K562 (cell line): ENCODE data around the gene RALY. TPM values are rescaled to one million over a fixed set of nuclear protein-coding genes. Genes with fewer than 3 reads are reported as not detected.

Experiments
- ATAC-seq: fragments of 200-7000 bp; cut with Tn5 transposase; 3 replicates; pipeline ENCODE4 v1.9.1; 2020; ENCODE audit warnings: moderate library complexity
- BruUV-seq: library from RNA; stranded (reverse); fragments of 400-500 nt; replicated peaks from 2 replicates; lab custom pipeline; 2021; lab: Mats Ljungman, UMichigan
- CTCF ChIA-PET: fragments of 300-600 bp; formaldehyde crosslinking; extraction: SDS; loops from one replicate; lab custom pipeline; 2021; ENCODE audit warnings: low intra/inter-chr PET ratio; lab: Yijun Ruan, JAX
- POLR2A ChIA-PET: fragments of 300-600, 350-650 bp; sonication (Branson Sonifier 250); formaldehyde crosslinking; extraction: SDS; loops from one replicate; lab custom pipeline; 2021; ENCODE audit warnings: antibody characterized with exemption, inconsistent platforms; lab: Yijun Ruan, JAX
- DNase-seq, 4 experiments: peaks; one replicate each; pipeline versions ENCODE4 v3.0.0 to v3.0.0-alpha.2; 2011 to 2018; ENCODE audit warnings: low spot score in 3 of 4, mixed read lengths in 3 of 4; ENCODE audit errors: extremely low read depth in 1 of 4
- FAIRE-seq: peaks from 2 replicates; lab custom pipeline; 2011; peaks lifted over from hg19 to GRCh38; lab: Jason Lieb, UNC
- H2AFZ ChIP-seq: 2 replicates; pipeline ENCODE4 v1.6.0; 2011; ENCODE audit warnings: low read depth, low read length, control low read depth, inconsistent platforms
- H3K27ac ChIP-seq: fragments of 200-600 bp; 3 replicates; pipeline ENCODE4 v1.8.0; 2011; ENCODE audit warnings: low read depth, mild to moderate bottlenecking, control low read depth, inconsistent platforms, low read length, moderate library complexity, mixed read lengths; ENCODE audit errors: extremely low read depth
- H3K27me3 ChIP-seq, 2 experiments: fragments of 300-600 bp in 1 of 2; 2 replicates in 1 of 2; 3 replicates in 1 of 2; pipeline versions ENCODE4 v1.6.0 to v1.8.0; 2011; ENCODE audit warnings: inconsistent platforms in 2 of 2, low read length in 2 of 2, mild to moderate bottlenecking in 1 of 2, mixed read lengths in 1 of 2, moderate library complexity in 1 of 2; ENCODE audit not compliant: control insufficient read depth in 2 of 2, insufficient read depth in 2 of 2
- H3K36me3 ChIP-seq: fragments of 300-600 bp; 3 replicates; pipeline ENCODE4 v1.8.0; 2011; ENCODE audit warnings: mild to moderate bottlenecking, low read length, inconsistent platforms; ENCODE audit not compliant: control insufficient read depth, insufficient read depth
- H3K4me1 ChIP-seq, 2 experiments: fragments of 200-600 bp in 1 of 2; replicated peaks in 1 of 2; 2 replicates in 1 of 2; 3 replicates in 1 of 2; pipeline versions ENCODE4 v1.5.1 to v1.8.0; 2011; ENCODE audit warnings: inconsistent platforms in 2 of 2, low read length in 2 of 2, mild to moderate bottlenecking in 1 of 2, mixed read lengths in 1 of 2, moderate library complexity in 1 of 2; ENCODE audit not compliant: control insufficient read depth in 2 of 2, insufficient read depth in 2 of 2
- H3K4me2 ChIP-seq: 2 replicates; pipeline ENCODE4 v1.6.1; 2011; ENCODE audit warnings: low read length, control low read depth, inconsistent platforms, mixed read lengths; ENCODE audit not compliant: insufficient read depth
- H3K4me3 ChIP-seq: fragments of 200-600 bp; sonication (generic), shearing (Covaris generic); 2 replicates; pipeline ENCODE4 v1.5.1; 2016; ENCODE audit warnings: control low read depth, inconsistent platforms
- H3K79me2 ChIP-seq: fragments of 200-600 bp; 3 replicates; pipeline ENCODE4 v1.8.0; 2011; ENCODE audit warnings: low read length, inconsistent platforms; ENCODE audit not compliant: control insufficient read depth, insufficient read depth
- H3K9ac ChIP-seq, 2 experiments: 2 replicates each; pipeline versions ENCODE4 v1.6.0 to v1.6.1; 2011; ENCODE audit warnings: low read depth in 2 of 2, low read length in 2 of 2, control low read depth in 1 of 2, inconsistent platforms in 1 of 2, mild to moderate bottlenecking in 1 of 2, mixed read lengths in 1 of 2; ENCODE audit not compliant: insufficient read depth in 1 of 2
- H3K9me1 ChIP-seq: one replicate; pipeline ENCODE4 v1.6.0; 2011; ENCODE audit warnings: inconsistent platforms, mild to moderate bottlenecking, low read length, moderate library complexity; ENCODE audit not compliant: control insufficient read depth, insufficient read depth
- H3K9me3 ChIP-seq: replicated peaks from 2 replicates; pipeline ENCODE4 v1.5.1; 2011; ENCODE audit warnings: low read depth, low read length, inconsistent platforms; ENCODE audit not compliant: control insufficient read depth, insufficient read depth
- H4K20me1 ChIP-seq: replicated peaks from 2 replicates; pipeline ENCODE4 v1.6.1; 2011; ENCODE audit warnings: low read length, inconsistent platforms, mixed read lengths; ENCODE audit not compliant: control insufficient read depth, insufficient read depth
- HDAC3 ChIP-seq: fragments of 450-650 bp; IDR thresholded peaks from 2 replicates; pipeline ENCODE4 v1.6.1; 2018; ENCODE audit warnings: borderline replicate concordance, mild to moderate bottlenecking, moderate library complexity; ENCODE audit not compliant: partially characterized antibody
- JUNB ChIP-seq: fragments of 450-650 bp; formaldehyde crosslinking; conservative IDR thresholded peaks from 2 replicates; pipeline ENCODE4 v1.4.0; 2020; ENCODE audit warnings: mild to moderate bottlenecking
- KHSRP ChIP-seq: fragments of 450-650 bp; IDR thresholded peaks from 2 replicates; pipeline ENCODE4 v1.6.1; 2017
- MIER1 ChIP-seq: fragments of 450-650 bp; IDR thresholded peaks from 2 replicates; pipeline ENCODE4 v1.6.1; 2016; ENCODE audit warnings: antibody characterized with exemption, mild to moderate bottlenecking, low read depth
- MYBL2 ChIP-seq, 2 experiments: fragments of 450-650 bp in 1 of 2; sonication (generic) in 1 of 2; formaldehyde crosslinking in 1 of 2; IDR thresholded peaks; 2 replicates each; pipeline versions ENCODE4 v1.6.1 to v1.8.1; 2017 to 2022; ENCODE audit warnings: borderline replicate concordance in 1 of 2, inconsistent platforms in 1 of 2, low read depth in 1 of 2, mild to moderate bottlenecking in 1 of 2, missing genetic modification reagents in 1 of 2, moderate library complexity in 1 of 2
- POLR2G ChIP-seq: fragments of 200-400 bp; formaldehyde crosslinking; IDR thresholded peaks from 2 replicates; pipeline ENCODE4 v1.6.1; 2017; ENCODE audit warnings: low read depth, mild to moderate bottlenecking, antibody characterized with exemption, low read length, moderate library complexity
- RBFOX2 ChIP-seq: fragments of 200-400 bp; formaldehyde crosslinking; IDR thresholded peaks from 2 replicates; pipeline ENCODE4 v1.6.1; 2017; ENCODE audit warnings: low read depth, mild to moderate bottlenecking, low read length, moderate library complexity
- ZFP91 ChIP-seq: sonication (generic); formaldehyde crosslinking; IDR thresholded peaks from 2 replicates; pipeline ENCODE4 v1.8.0; 2022; ENCODE audit warnings: mild to moderate bottlenecking, missing genetic modification reagents
- ZNF217 ChIP-seq: sonication (generic); formaldehyde crosslinking; IDR thresholded peaks from 2 replicates; pipeline ENCODE4 v1.8.0; 2022; ENCODE audit warnings: mild to moderate bottlenecking, missing genetic modification reagents
- WGBS: fragments of 100-300 bp; shearing (Covaris generic); methylation state at CpG from one replicate; pipeline ENCODE4 v1.1.6; 2016; ENCODE audit warnings: low coverage, mixed read lengths; ENCODE audit not compliant: insufficient coverage; ENCODE audit errors: missing lambda C conversion rate; 5-methylcytosine and 5-hydroxymethylcytosine counted together
- in situ Hi-C: fragments of 300-500 bp; cut with MboI; formaldehyde crosslinking; loops from 4 replicates; pipeline ENCODE4 v1.15.0; 2018; ENCODE audit warnings: inconsistent platforms, mixed read lengths
- intact Hi-C: fragments of 100-400 bp; cut with micrococcal nuclease; formaldehyde crosslinking; loops from 2 replicates; pipeline ENCODE4 v1.14.2; 2022
- polyA plus RNA-seq, 8 experiments: library from polyadenylated mRNA; depleted of rRNA in 4 of 8; stranded (reverse) in 5 of 8; unstranded in 3 of 8; fragments of >200 nt; fragmentation: Nextera tagmentation in 2 of 8; fragmentation: Illumina TruSeq in 1 of 8; extraction: Ambion mirVana in 2 of 8; extraction: Trizol in 1 of 8; gene quantifications; 2 replicates each; pipeline versions ENCODE4 v1.2.1 to v1.2.3, GENCODE V29; 2011 to 2014; ENCODE audit warnings: inconsistent platforms in 1 of 8, missing spikeins in 1 of 8
- total RNA-seq, 7 experiments: library from RNA; depleted of rRNA in 6 of 7; stranded (reverse); fragments of >200 nt in 6 of 7; fragmentation: Illumina TruSeq in 2 of 7; extraction: Trizol in 2 of 7; gene quantifications; 2 replicates each; pipeline versions ENCODE4 v1.2.1 to v1.2.3, GENCODE V29; 2011 to 2021; ENCODE audit warnings: low replicate concordance in 1 of 7
- TF ChIP-seq, protein P1 (sequence below): sonication (generic); formaldehyde crosslinking; IDR thresholded peaks from 2 replicates; pipeline ENCODE4 v1.8.1; 2022; ENCODE audit warnings: missing genetic modification reagents

Gene RALY
- total and polyA plus RNA-seq, 9 of the 15 experiments (the other 6 are each of a cell fraction or from before 2014, with no cell fraction given): 0.80 to 207 (median 128) TPM

- TF ChIP-seq KHSRP (no peak), MIER1 (peak; percentile 85), ZFP91 (no peak)
Measured at GRCh38 chr20:33981964-33982363, 11.7 kb upstream of the RALY start (continued).

DNA sequence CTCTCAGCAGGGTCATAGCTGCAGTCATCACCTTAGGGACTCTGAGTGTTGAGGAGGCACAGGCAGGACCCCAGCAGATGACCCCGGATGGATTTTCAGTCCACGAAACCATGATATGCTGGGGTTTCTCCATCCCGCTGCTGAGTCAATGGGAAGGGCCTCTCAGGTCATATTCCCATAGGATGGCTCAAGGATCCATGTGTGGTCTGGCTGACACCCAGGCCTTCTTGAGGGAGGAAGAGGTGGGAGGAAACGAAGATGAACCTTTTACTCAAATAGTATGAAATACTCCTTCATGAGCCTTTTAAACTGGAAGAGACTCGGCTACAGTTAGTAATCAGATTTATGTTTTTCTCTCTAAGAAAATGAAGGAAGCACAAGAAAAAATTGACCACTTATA lies 10.3 kb upstream of the RALY start:
- Histone ChIP-seq H3K79me2 (no peaks in the 10 kb centered on the region), H3K4me2 (no peak overlapping the region), H3K36me3 (no peaks in the 10 kb centered on the region), H3K9me1 (no peaks in the 10 kb centered on the region), H3K9me3 (no peaks in the 10 kb centered on the region), H4K20me1 (no peaks in the 10 kb centered on the region), H3K4me3 (no peak overlapping the region), H3K4me1 (no peaks in the 10 kb centered on the region; a peak in 1 of 5 replicates), H2AFZ (no peak overlapping the region), H3K27me3 (peaks cover 37 to 43% of the 10 kb centered on the region in 2 experiments), H3K27ac (no peak overlapping the region), H3K9ac (no peak overlapping the region)
- no TSS peak for BruUV-seq
- POLR2A ChIA-PET: no interaction called here
- intact Hi-C loops (no loop called here), in situ Hi-C loops (no loop called here)
- DNase-seq: no peak
- FAIRE-seq: no peak
- ATAC-seq: no peak
- TF ChIP-seq ZNF217 (no peak), RBFOX2 (no peak), POLR2G (no peak), JUNB (no peak), HDAC3 (no peak), MYBL2 (IDR thresholded peaks at IDR 0.05; ENCODE audit: low read depth) (no peak), MYBL2 (CRISPR knock-in tag; IDR thresholded peaks at IDR 0.05; ENCODE audit: borderline replicate concordance) (no peak)
- TF ChIP-seq, protein P1, sequence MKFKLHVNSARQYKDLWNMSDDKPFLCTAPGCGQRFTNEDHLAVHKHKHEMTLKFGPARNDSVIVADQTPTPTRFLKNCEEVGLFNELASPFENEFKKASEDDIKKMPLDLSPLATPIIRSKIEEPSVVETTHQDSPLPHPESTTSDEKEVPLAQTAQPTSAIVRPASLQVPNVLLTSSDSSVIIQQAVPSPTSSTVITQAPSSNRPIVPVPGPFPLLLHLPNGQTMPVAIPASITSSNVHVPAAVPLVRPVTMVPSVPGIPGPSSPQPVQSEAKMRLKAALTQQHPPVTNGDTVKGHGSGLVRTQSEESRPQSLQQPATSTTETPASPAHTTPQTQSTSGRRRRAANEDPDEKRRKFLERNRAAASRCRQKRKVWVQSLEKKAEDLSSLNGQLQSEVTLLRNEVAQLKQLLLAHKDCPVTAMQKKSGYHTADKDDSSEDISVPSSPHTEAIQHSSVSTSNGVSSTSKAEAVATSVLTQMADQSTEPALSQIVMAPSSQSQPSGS (CRISPR knock-in tag): no peak
- WGBS: 6% methylated on average over 5 of the region's 5 CpGs
- CTCF ChIA-PET: no interaction called here
